K562 (cell line): ENCODE data around the gene GEMIN5. TPM values are rescaled to one million over a fixed set of nuclear protein-coding genes. Genes with fewer than 3 reads are reported as not detected.

ENCODE experiments used
- AFF1 ChIP-seq, 2 experiments: fragments of 450-650 bp; IDR thresholded peaks; 2 replicates each; pipeline ENCODE4 v1.6.1; 2018; ENCODE audit warnings: mild to moderate bottlenecking in 2 of 2, low read depth in 1 of 2; ENCODE audit not compliant: partially characterized antibody in 2 of 2
- ATF3 ChIP-seq, 2 experiments: fragments of 450-650 bp in 1 of 2; sonication (generic) in 1 of 2; formaldehyde crosslinking in 1 of 2; IDR thresholded peaks in 1 of 2; conservative IDR thresholded peaks in 1 of 2; 2 replicates each; pipeline versions ENCODE4 v1.6.1 to v1.8.1; 2016 to 2023; ENCODE audit warnings: mild to moderate bottlenecking in 2 of 2, moderate library complexity in 2 of 2, inconsistent platforms in 1 of 2, missing genetic modification reagents in 1 of 2
- BRCA1 ChIP-seq, 2 experiments: fragments of 450-650 bp in 1 of 2; sonication (generic) in 1 of 2; formaldehyde crosslinking in 1 of 2; IDR thresholded peaks; 2 replicates each; pipeline versions ENCODE4 v1.5.0 to v1.6.1; 2017 to 2020; ENCODE audit warnings: mild to moderate bottlenecking in 1 of 2, missing genetic modification reagents in 1 of 2
- DPF2 ChIP-seq: fragments of 450-650 bp; IDR thresholded peaks from 2 replicates; pipeline ENCODE4 v1.6.1; 2016
- E2F4 ChIP-seq: sonication (generic); formaldehyde crosslinking; IDR thresholded peaks from 2 replicates; pipeline ENCODE4 v1.8.0; 2022; ENCODE audit warnings: mild to moderate bottlenecking, low read depth, missing genetic modification reagents
- HMG20A ChIP-seq: fragments of 450-650 bp; formaldehyde crosslinking; conservative IDR thresholded peaks from 2 replicates; pipeline ENCODE4 v1.4.0; 2020; ENCODE audit warnings: mild to moderate bottlenecking, mixed read lengths
- RBM39 ChIP-seq: fragments of 200-400 bp; formaldehyde crosslinking; optimal IDR thresholded peaks from 2 replicates; pipeline ENCODE3; 2018; ENCODE audit warnings: low read depth, low read length
- XRCC5 ChIP-seq: fragments of 200-400 bp; formaldehyde crosslinking; IDR thresholded peaks from 2 replicates; pipeline ENCODE4 v1.6.1; 2017; ENCODE audit warnings: low read depth, mild to moderate bottlenecking, low read length
- ZNF212 ChIP-seq: fragments of 450-650 bp; formaldehyde crosslinking; IDR thresholded peaks from 2 replicates; pipeline ENCODE4 v1.4.0; 2020; ENCODE audit warnings: mild to moderate bottlenecking
- polyA plus RNA-seq, 8 experiments: library from polyadenylated mRNA; depleted of rRNA in 4 of 8; stranded (reverse) in 5 of 8; unstranded in 3 of 8; fragments of >200 nt; fragmentation: Nextera tagmentation in 2 of 8; fragmentation: Illumina TruSeq in 1 of 8; extraction: Ambion mirVana in 2 of 8; extraction: Trizol in 1 of 8; gene quantifications; 2 replicates each; pipeline versions ENCODE4 v1.2.1 to v1.2.3, GENCODE V29; 2011 to 2014; ENCODE audit warnings: inconsistent platforms in 1 of 8, missing spikeins in 1 of 8
- total RNA-seq, 7 experiments: library from RNA; depleted of rRNA in 6 of 7; stranded (reverse); fragments of >200 nt in 6 of 7; fragmentation: Illumina TruSeq in 2 of 7; extraction: Trizol in 2 of 7; gene quantifications; 2 replicates each; pipeline versions ENCODE4 v1.2.1 to v1.2.3, GENCODE V29; 2011 to 2021; ENCODE audit warnings: low replicate concordance in 1 of 7
- TF ChIP-seq, protein P1 (sequence below): fragments of 150-350 bp; conservative IDR thresholded peaks from 2 replicates; pipeline ENCODE4 v1.6.1; 2014; ENCODE audit warnings: low read length
- TF ChIP-seq, protein P2 (sequence below): sonication (generic); formaldehyde crosslinking; IDR thresholded peaks from 2 replicates; pipeline ENCODE4 v1.8.1; 2023; ENCODE audit warnings: mild to moderate bottlenecking, missing genetic modification reagents
- TF ChIP-seq, protein P3 (sequence below): fragments of 450-650 bp; formaldehyde crosslinking; IDR thresholded peaks from 2 replicates; pipeline ENCODE4 v1.4.0; 2020; ENCODE audit warnings: mild to moderate bottlenecking, moderate library complexity

Gene GEMIN5
- total and polyA plus RNA-seq, 9 of the 15 experiments (the other 6 are each of a cell fraction or from before 2014, with no cell fraction given), result 10.3 to 48.2 (median 34.7) TPM

- TF ChIP-seq XRCC5, result no peak
- no peak for TF ChIP-seq E2F4 (CRISPR knock-in tag)
- TF ChIP-seq, protein P1, sequence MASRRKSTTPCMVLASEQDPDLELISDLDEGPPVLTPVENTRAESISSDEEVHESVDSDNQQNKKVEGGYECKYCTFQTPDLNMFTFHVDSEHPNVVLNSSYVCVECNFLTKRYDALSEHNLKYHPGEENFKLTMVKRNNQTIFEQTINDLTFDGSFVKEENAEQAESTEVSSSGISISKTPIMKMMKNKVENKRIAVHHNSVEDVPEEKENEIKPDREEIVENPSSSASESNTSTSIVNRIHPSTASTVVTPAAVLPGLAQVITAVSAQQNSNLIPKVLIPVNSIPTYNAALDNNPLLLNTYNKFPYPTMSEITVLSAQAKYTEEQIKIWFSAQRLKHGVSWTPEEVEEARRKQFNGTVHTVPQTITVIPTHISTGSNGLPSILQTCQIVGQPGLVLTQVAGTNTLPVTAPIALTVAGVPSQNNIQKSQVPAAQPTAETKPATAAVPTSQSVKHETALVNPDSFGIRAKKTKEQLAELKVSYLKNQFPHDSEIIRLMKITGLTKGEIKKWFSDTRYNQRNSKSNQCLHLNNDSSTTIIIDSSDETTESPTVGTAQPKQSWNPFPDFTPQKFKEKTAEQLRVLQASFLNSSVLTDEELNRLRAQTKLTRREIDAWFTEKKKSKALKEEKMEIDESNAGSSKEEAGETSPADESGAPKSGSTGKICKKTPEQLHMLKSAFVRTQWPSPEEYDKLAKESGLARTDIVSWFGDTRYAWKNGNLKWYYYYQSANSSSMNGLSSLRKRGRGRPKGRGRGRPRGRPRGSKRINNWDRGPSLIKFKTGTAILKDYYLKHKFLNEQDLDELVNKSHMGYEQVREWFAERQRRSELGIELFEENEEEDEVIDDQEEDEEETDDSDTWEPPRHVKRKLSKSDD, result no peak
- TF ChIP-seq, protein P2, sequence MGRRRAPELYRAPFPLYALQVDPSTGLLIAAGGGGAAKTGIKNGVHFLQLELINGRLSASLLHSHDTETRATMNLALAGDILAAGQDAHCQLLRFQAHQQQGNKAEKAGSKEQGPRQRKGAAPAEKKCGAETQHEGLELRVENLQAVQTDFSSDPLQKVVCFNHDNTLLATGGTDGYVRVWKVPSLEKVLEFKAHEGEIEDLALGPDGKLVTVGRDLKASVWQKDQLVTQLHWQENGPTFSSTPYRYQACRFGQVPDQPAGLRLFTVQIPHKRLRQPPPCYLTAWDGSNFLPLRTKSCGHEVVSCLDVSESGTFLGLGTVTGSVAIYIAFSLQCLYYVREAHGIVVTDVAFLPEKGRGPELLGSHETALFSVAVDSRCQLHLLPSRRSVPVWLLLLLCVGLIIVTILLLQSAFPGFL (CRISPR knock-in tag), result no peak
- TF ChIP-seq RBM39, result no peak
- TF ChIP-seq BRCA1 (IDR thresholded peaks at IDR 0.05), result no peak
- no peak for TF ChIP-seq BRCA1 (CRISPR knock-in tag; IDR thresholded peaks at IDR 0.05)
- TF ChIP-seq, protein P3, sequence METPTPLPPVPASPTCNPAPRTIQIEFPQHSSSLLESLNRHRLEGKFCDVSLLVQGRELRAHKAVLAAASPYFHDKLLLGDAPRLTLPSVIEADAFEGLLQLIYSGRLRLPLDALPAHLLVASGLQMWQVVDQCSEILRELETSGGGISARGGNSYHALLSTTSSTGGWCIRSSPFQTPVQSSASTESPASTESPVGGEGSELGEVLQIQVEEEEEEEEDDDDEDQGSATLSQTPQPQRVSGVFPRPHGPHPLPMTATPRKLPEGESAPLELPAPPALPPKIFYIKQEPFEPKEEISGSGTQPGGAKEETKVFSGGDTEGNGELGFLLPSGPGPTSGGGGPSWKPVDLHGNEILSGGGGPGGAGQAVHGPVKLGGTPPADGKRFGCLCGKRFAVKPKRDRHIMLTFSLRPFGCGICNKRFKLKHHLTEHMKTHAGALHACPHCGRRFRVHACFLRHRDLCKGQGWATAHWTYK (CRISPR knock-in tag), result 0 out of 2 replicates have a peak, but pooled peaks have one; percentile 43
- TF ChIP-seq ZNF212 (CRISPR knock-in tag), result no peak
- TF ChIP-seq HMG20A, result no peak
- peak; percentile 97 for TF ChIP-seq DPF2
- no peak for TF ChIP-seq AFF1 (IDR thresholded peaks at IDR 0.05; ENCODE audit: low read depth in 1 of 2, partially characterized antibody in 2 of 2)
- TF ChIP-seq ATF3 (IDR thresholded peaks at IDR 0.05), result no peak; the same call in 1 of the 2 replicates
- no peak for TF ChIP-seq ATF3 (CRISPR knock-in tag; conservative IDR thresholded peaks at IDR 0.05)
These were observed 97.4 kb downstream of the GEMIN5 start (continued) for GRCh38 chr5:154840435-154841272.
